Measurements from ENCODE around the gene CHMP2A.

DNA sequence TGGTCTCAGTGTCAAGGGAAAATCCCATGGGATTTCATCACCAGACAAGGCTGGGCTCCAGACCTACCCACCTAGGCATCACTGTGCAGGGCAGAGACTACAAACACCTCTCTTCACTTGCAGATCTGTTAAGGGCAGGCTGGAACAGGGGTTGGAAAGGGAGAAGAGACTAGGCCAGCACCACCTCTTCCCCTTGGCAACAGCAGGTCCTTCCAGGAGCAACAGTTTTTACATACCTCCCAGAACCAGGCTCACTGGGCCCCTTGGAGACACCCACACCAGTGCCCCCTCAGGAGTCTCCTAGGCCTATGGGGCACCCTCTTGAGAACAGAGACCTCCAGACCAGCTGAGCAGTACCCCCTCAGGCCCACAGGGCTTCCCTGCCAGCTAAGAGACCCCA, 6.0 kb upstream of the CHMP2A start:
- TF ChIP-seq POLR2A (IDR thresholded peaks at IDR 0.05) (no peak), CTCF (IDR thresholded peaks at IDR 0.05) (no peak)

All from lower leg skin (tissue), 3 donors.